Smooth muscle cell (in vitro differentiated cells): ENCODE results near the gene CD163L1. TPM values are rescaled to one million over a fixed set of nuclear protein-coding genes. Genes with fewer than 3 reads are reported as not detected.

Experiments used
- DNase-seq: peaks from one replicate; lab custom pipeline; 2025; ENCODE audit not compliant: unreplicated experiment; lab: John Stamatoyannopoulos, UW
- H2AFZ ChIP-seq: fragments of 200-600 bp; sonication (generic); 2 replicates; pipeline ENCODE4 v1.6.0; 2016; ENCODE audit warnings: antibody characterized with exemption, low read depth, mild to moderate bottlenecking
- H3F3A ChIP-seq: fragments of 200-600 bp; sonication (generic); 2 replicates; pipeline ENCODE4 v1.6.0; 2017; ENCODE audit warnings: antibody characterized with exemption, low read depth
- H3K27ac ChIP-seq: fragments of 200-600 bp; sonication (generic); 2 replicates; pipeline ENCODE4 v1.5.1; 2016; ENCODE audit warnings: low read depth, mild to moderate bottlenecking
- H3K27me3 ChIP-seq: fragments of 200-600 bp; sonication (generic); 2 replicates; pipeline ENCODE4 v1.6.1; 2016; ENCODE audit warnings: low read depth, mild to moderate bottlenecking
- H3K36me3 ChIP-seq: fragments of 200-600 bp; sonication (generic); 2 replicates; pipeline ENCODE4 v1.5.1; 2016; ENCODE audit warnings: low read depth
- H3K4me1 ChIP-seq: fragments of 200-600 bp; sonication (generic); 2 replicates; pipeline ENCODE4 v1.5.1; 2016; ENCODE audit warnings: low read depth
- H3K4me2 ChIP-seq: fragments of 200-600 bp; sonication (generic); 2 replicates; pipeline ENCODE4 v1.6.0; 2016; ENCODE audit warnings: mild to moderate bottlenecking
- H3K4me3 ChIP-seq: fragments of 200-600 bp; sonication (generic); 2 replicates; pipeline ENCODE4 v1.5.1; 2016; ENCODE audit warnings: mild to moderate bottlenecking
- H3K79me2 ChIP-seq: fragments of 200-600 bp; sonication (generic); 2 replicates; pipeline ENCODE4 v1.6.0; 2016; ENCODE audit warnings: low read depth, mild to moderate bottlenecking
- H3K9ac ChIP-seq: fragments of 200-600 bp; sonication (generic); 2 replicates; pipeline ENCODE4 v1.6.0; 2016; ENCODE audit warnings: low read depth
- H3K9me3 ChIP-seq: fragments of 200-600 bp; sonication (generic); replicated peaks from 2 replicates; pipeline ENCODE4 v1.5.1; 2016; ENCODE audit warnings: low read depth
- H4K20me1 ChIP-seq: fragments of 200-600 bp; sonication (generic); 2 replicates; pipeline ENCODE4 v1.6.0; 2016; ENCODE audit warnings: low read depth
- WGBS: methylation state at CpG from one replicate; pipeline ENCODE4 v1.1.7; 2016; ENCODE audit warnings: low lambda C conversion rate; 5-methylcytosine and 5-hydroxymethylcytosine counted together
- polyA plus RNA-seq: library from polyadenylated mRNA; unstranded; fragments of >200 nt; fragmentation: Nextera tagmentation; extraction: Ambion mirVana; gene quantifications from 2 replicates; pipeline ENCODE4 v1.2.1, GENCODE V29; 2016
- total RNA-seq: library from RNA; depleted of rRNA; stranded (reverse); fragments of >200 nt; gene quantifications from 2 replicates; pipeline ENCODE4 v1.2.3, GENCODE V29; 2014
- TF ChIP-seq, protein P1 (sequence below): fragments of 200-600 bp; sonication (generic); IDR thresholded peaks from 2 replicates; pipeline ENCODE4 v1.5.1; 2017; ENCODE audit warnings: borderline replicate concordance, mild to moderate bottlenecking, antibody characterized with exemption; ENCODE audit not compliant: insufficient read depth, poor library complexity, severe bottlenecking

Gene CD163L1
- total and polyA plus RNA-seq, 2 experiments from 2014 or later, result 0.72 to 1.1 TPM

DNA sequence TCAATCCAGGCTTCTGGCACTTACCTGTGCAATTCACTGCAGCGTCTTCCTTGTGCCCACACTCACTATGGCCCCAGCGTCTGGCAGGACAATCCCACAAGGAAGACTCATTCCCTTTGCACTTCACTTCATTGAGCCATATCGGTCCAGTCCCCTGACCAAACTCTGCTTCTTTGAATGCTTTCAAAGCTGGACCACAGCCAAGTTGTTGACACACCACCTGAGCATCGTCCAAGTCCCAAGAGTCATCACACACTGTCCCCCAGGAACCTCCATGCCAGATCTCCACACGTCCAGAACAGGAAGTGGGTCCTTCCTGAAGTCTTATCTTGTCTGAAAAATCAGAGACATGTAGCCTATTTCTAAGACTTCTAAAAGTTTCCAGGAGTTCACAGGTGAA lies 39.4 kb upstream of the CD163L1 start:
- Histone ChIP-seq H3K4me2 (no peak overlapping the region), H3K9me3 (no peaks in the 10 kb centered on the region)
- 79% methylated on average over 5 of the region's 5 CpGs for WGBS

DNA sequence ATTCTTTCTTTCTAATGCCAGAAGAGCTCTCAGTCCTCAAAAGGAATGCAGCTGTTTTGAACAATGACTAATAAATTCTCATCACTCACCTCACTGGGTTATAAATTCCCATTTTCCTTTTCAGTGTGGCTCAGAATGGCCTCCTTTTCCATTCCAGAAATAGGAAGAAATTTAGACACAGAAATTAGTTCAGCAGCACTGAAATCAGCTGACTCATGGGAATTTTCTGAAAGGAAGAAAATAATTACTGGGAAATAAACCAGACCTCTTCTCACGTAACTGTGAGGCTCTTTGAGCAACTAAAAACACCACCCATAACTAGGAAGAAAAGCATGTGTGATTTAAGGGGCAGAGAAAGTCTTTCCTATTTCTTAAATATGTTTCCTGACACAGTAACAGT lies 35.8 kb upstream of the CD163L1 start:
- Histone ChIP-seq H3K79me2 (no peaks in the 10 kb centered on the region), H3K27ac (no peak overlapping the region), H3K4me3 (no peak overlapping the region), H3K36me3 (no peaks in the 10 kb centered on the region), H2AFZ (no peak overlapping the region), H3K27me3 (no peaks in the 10 kb centered on the region), H4K20me1 (no peaks in the 10 kb centered on the region), H3F3A (no peaks in the 10 kb centered on the region), H3K9me3 (no peaks in the 10 kb centered on the region), H3K4me1 (no peaks in the 10 kb centered on the region), H3K4me2 (no peak overlapping the region), H3K9ac (no peak overlapping the region)
- TF ChIP-seq, protein P1, sequence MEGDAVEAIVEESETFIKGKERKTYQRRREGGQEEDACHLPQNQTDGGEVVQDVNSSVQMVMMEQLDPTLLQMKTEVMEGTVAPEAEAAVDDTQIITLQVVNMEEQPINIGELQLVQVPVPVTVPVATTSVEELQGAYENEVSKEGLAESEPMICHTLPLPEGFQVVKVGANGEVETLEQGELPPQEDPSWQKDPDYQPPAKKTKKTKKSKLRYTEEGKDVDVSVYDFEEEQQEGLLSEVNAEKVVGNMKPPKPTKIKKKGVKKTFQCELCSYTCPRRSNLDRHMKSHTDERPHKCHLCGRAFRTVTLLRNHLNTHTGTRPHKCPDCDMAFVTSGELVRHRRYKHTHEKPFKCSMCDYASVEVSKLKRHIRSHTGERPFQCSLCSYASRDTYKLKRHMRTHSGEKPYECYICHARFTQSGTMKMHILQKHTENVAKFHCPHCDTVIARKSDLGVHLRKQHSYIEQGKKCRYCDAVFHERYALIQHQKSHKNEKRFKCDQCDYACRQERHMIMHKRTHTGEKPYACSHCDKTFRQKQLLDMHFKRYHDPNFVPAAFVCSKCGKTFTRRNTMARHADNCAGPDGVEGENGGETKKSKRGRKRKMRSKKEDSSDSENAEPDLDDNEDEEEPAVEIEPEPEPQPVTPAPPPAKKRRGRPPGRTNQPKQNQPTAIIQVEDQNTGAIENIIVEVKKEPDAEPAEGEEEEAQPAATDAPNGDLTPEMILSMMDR, result no peak
- WGBS, result 9% methylated on average over 1 of the region's 1 CpG
- DNase-seq, result no peak

More for the DNA sequence above, 39.4 kb upstream of the CD163L1 start:
- no peaks in the 10 kb centered on the region for H3F3A ChIP-seq
- H3K4me3 ChIP-seq, result no peak overlapping the region
- no peak overlapping the region for H2AFZ ChIP-seq
- H3K27me3 ChIP-seq, result no peaks in the 10 kb centered on the region
- no peaks in the 10 kb centered on the region for H3K4me1 ChIP-seq
- no peaks in the 10 kb centered on the region for H3K79me2 ChIP-seq
- TF ChIP-seq, protein P1, result no peak
- H3K27ac ChIP-seq, result no peak overlapping the region
- no peak for DNase-seq
- no peak overlapping the region for H3K9ac ChIP-seq
- no peaks in the 10 kb centered on the region for H4K20me1 ChIP-seq
- H3K36me3 ChIP-seq, result no peaks in the 10 kb centered on the region

DNA sequence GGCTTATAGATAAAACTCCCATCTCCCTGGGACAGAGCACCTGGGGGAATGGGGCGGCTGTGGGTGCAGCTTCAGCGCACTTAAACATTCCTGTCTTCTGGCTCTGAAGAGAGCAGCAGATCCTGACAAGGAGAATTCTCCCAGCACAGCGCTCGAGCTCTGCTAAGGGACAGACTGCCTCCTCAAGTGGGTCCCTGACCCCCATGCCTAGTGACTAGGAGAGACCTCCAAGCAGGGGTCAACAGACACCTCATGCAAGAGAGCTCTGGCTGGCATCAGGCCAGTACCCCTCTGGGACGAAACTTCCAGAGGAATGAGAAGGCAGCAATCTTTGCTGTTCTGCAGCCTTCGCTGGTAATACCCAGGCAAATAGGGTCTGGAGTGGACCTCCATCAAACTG lies 28.1 kb upstream of the CD163L1 start:
- Histone ChIP-seq H2AFZ (no peak overlapping the region), H3K36me3 (no peaks in the 10 kb centered on the region), H3K27ac (no peak overlapping the region), H3K9me3 (no peaks in the 10 kb centered on the region), H4K20me1 (no peaks in the 10 kb centered on the region), H3K4me1 (no peaks in the 10 kb centered on the region), H3K9ac (no peak overlapping the region), H3K4me2 (no peak overlapping the region), H3K4me3 (no peak overlapping the region), H3F3A (no peaks in the 10 kb centered on the region), H3K79me2 (no peaks in the 10 kb centered on the region), H3K27me3 (no peaks in the 10 kb centered on the region)
- DNase-seq, result no peak
- 95% methylated on average over 6 of the region's 6 CpGs for WGBS
- TF ChIP-seq, protein P1, result no peak
